CD4-positive, alpha-beta memory T cell (primary cell): ENCODE results near the gene DDA1. TPM values are rescaled to one million over a fixed set of nuclear protein-coding genes. Genes with fewer than 3 reads are reported as not detected.
"Not testable (repeated sequence)": the region's sequence is repeated elsewhere in the genome, so short reads cannot be mapped to it uniquely, and the experiment has no call there.

Experiments used
- CTCF ChIA-PET: fragments of 350-600 bp; sonication (Branson Sonifier 250); formaldehyde crosslinking; loops from one replicate; lab custom pipeline; 2021; ENCODE audit warnings: inconsistent platforms; ENCODE audit not compliant: partially characterized antibody; lab: Charles Lee
- POLR2A ChIA-PET: fragments of 350-600 bp; sonication (Branson Sonifier 250); formaldehyde crosslinking; loops from one replicate; lab custom pipeline; 2021; ENCODE audit not compliant: partially characterized antibody; lab: Charles Lee
- DNase-seq, 5 donors: peaks; one replicate each; pipeline versions ENCODE4 v3.0.0 to v3.0.0-alpha.2; 2020 to 2022; ENCODE audit warnings: mixed read lengths in 1 of 5
- H3K27ac ChIP-seq: one replicate; pipeline ENCODE4 v1.7.0; 2013; ENCODE audit warnings: low read depth, low read length
- H3K27me3 ChIP-seq: 2 replicates; pipeline ENCODE4 v1.7.0; 2013; ENCODE audit warnings: mild to moderate bottlenecking, low read length, moderate library complexity; ENCODE audit not compliant: insufficient read depth
- H3K36me3 ChIP-seq: 2 replicates; pipeline ENCODE4 v1.7.0; 2013; ENCODE audit warnings: mild to moderate bottlenecking, low read length, moderate library complexity; ENCODE audit not compliant: insufficient read depth
- H3K4me1 ChIP-seq: 2 replicates; pipeline ENCODE4 v1.7.0; 2013; ENCODE audit warnings: mild to moderate bottlenecking, low read length, moderate library complexity; ENCODE audit not compliant: insufficient read depth
- H3K4me3 ChIP-seq, 2 donors: one replicate each; pipeline ENCODE4 v1.7.0; 2013; ENCODE audit warnings: low read length in 2 of 2, mild to moderate bottlenecking in 1 of 2
- H3K9me3 ChIP-seq, 2 donors: one replicate each; pipeline ENCODE4 v1.7.0; 2013; ENCODE audit warnings: low read length in 2 of 2, control low read depth in 1 of 2; ENCODE audit not compliant: control insufficient read depth in 1 of 2
- H3K27ac Mint-ChIP-seq, 7 donors: one replicate each; pipeline ENCODE4 v1.8.0; 2020 to 2021; ENCODE audit warnings: mixed read lengths in 7 of 7, mild to moderate bottlenecking in 6 of 7, inconsistent platforms in 3 of 7, moderate library complexity in 3 of 7
- H3K27me3 Mint-ChIP-seq, 2 donors: one replicate each; pipeline ENCODE4 v1.8.0; 2020 to 2021; ENCODE audit warnings: mixed read lengths in 2 of 2
- H3K36me3 Mint-ChIP-seq, 2 donors: one replicate each; pipeline ENCODE4 v1.8.0; 2020 to 2021; ENCODE audit warnings: mixed read lengths in 2 of 2, inconsistent platforms in 1 of 2, mild to moderate bottlenecking in 1 of 2
- H3K4me1 Mint-ChIP-seq, 4 donors: one replicate each; pipeline ENCODE4 v1.8.0; 2020 to 2021; ENCODE audit warnings: mixed read lengths in 4 of 4, mild to moderate bottlenecking in 1 of 4
- H3K4me3 Mint-ChIP-seq, 8 donors: one replicate each; pipeline ENCODE4 v1.8.0; 2020 to 2021; ENCODE audit warnings: mixed read lengths in 8 of 8, mild to moderate bottlenecking in 7 of 8, moderate library complexity in 6 of 8, inconsistent platforms in 3 of 8
- H3K9me3 Mint-ChIP-seq, 8 donors: one replicate each; pipeline ENCODE4 v1.8.0; 2020 to 2021; ENCODE audit warnings: mixed read lengths in 8 of 8, mild to moderate bottlenecking in 5 of 8, inconsistent platforms in 3 of 8, moderate library complexity in 1 of 8
- intact Hi-C: fragments of 100-400 bp; cut with micrococcal nuclease; formaldehyde crosslinking; loops from one replicate; pipeline ENCODE4 v1.15.1; 2023
- polyA plus RNA-seq, 2 donors: library from polyadenylated mRNA; unstranded; fragments of 300-500 nt; fragmentation: Illumina TruSeq; gene quantifications; one replicate each; pipeline ENCODE4 v1.2.3, GENCODE V29; 2021
- total RNA-seq, 2 experiments: library from RNA; stranded (reverse); gene quantifications; one replicate each; pipeline ENCODE4 v1.2.3, GENCODE V29; 2021

The DDA1 gene
- total and polyA plus RNA-seq, 4 experiments from 2014 or later = 31.6 to 42.6 (median 39.5) TPM

DNA sequence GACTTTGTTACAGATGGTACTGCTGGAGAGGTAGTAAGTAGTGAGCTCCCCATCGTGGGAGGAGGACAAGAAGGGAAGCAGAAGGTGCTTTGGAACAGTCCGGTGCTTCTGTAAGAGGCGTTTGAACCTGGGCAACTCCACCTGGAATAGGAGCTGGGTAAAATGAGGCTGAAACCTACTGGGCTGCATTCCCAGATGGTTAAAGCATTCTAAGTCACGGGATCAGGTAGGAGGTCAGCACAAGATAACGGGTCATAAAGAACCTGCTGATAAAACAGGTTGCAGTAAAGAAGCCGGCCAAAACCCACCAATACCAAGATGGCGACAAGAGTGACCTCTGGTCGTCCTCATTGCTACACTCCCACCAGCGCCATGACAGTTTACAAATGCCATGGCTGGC is 22.6 kb upstream of the DDA1 start:
- Histone ChIP-seq H3K27me3 (no peaks in the 10 kb centered on the region), H3K9me3 (no peaks in the 10 kb centered on the region), H3K36me3 (no peaks in the 10 kb centered on the region), H3K4me3 (no peak overlapping the region), H3K27ac (no peak overlapping the region), H3K4me1 (peaks cover 10% of the 10 kb centered on the region)
- Mint-ChIP-seq H3K27ac (no peak overlapping the region), H3K4me3 (no peak overlapping the region), H3K36me3 (no peaks in the 10 kb centered on the region), H3K4me1 (peaks cover 2 to 4% (median 3%) of the 10 kb centered on the region in 4 donors), H3K27me3 (peaks cover 0 to 4% of the 10 kb centered on the region in 2 donors), H3K9me3 (no peaks in the 10 kb centered on the region)
- no peak for DNase-seq
- ChIA-PET CTCF (interaction anchor here (0.7 to 1.5 kb wide), 2 partner anchors 81 to 166 kb away, joined by 3 to 4 read pairs; no protein-coding TSS in a partner anchor), POLR2A (interaction anchor here (1.2 kb wide), 1 partner anchor 165 kb away, joined by 3 read pairs; no protein-coding TSS in a partner anchor)
- intact Hi-C loops = no loop called here

DNA sequence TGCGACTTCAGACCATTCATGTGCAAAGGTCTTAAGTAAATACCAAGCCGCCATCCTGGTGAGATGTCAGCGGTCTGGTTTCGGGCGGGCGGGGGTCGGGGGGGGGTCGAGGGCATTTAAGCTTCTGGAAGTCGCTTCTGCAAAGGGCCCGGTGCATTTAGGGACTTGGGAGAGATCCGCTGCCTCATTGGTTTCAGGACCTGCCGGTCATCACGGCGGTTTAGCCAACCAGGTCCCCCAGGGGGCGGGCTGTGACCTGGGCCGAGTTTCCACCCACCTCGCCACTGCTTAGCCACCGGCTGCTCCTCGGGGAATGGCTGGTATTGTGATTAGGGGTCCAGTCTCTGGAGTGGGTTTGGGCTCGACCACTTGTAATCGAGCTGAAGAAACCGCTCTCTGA is 19.9 kb upstream of the DDA1 start:
- ChIA-PET POLR2A (interaction anchor here (0.6 kb wide), 1 partner anchor 104 kb away, joined by 4 read pairs; the partner anchor contains the start of gene CCDC194), CTCF (interaction anchor here (0.6 to 4.3 kb wide), 4 partner anchors 27 to 614 kb away, joined by 3 to 56 read pairs (median 4); no protein-coding TSS in a partner anchor)
- H3K9me3 ChIP-seq = no peaks in the 10 kb centered on the region
- Mint-ChIP-seq H3K4me3 (peak overlapping the region in 1 of 8 donors; percentile 41), H3K4me1 (peaks cover 3 to 5% (median 4%) of the 10 kb centered on the region in 4 donors), H3K27me3 (peaks cover 0 to 4% of the 10 kb centered on the region in 2 donors), H3K9me3 (no peaks in the 10 kb centered on the region), H3K27ac (no peak overlapping the region), H3K36me3 (peaks cover 0 to 2% of the 10 kb centered on the region in 2 donors)
- H3K27me3 ChIP-seq = no peaks in the 10 kb centered on the region
- intact Hi-C loops = no loop called here
- no peak overlapping the region for H3K27ac ChIP-seq
- H3K36me3 ChIP-seq = no peaks in the 10 kb centered on the region
- DNase-seq = no peak
- no peak overlapping the region for H3K4me3 ChIP-seq
- peaks cover 6% of the 10 kb centered on the region for H3K4me1 ChIP-seq

DNA sequence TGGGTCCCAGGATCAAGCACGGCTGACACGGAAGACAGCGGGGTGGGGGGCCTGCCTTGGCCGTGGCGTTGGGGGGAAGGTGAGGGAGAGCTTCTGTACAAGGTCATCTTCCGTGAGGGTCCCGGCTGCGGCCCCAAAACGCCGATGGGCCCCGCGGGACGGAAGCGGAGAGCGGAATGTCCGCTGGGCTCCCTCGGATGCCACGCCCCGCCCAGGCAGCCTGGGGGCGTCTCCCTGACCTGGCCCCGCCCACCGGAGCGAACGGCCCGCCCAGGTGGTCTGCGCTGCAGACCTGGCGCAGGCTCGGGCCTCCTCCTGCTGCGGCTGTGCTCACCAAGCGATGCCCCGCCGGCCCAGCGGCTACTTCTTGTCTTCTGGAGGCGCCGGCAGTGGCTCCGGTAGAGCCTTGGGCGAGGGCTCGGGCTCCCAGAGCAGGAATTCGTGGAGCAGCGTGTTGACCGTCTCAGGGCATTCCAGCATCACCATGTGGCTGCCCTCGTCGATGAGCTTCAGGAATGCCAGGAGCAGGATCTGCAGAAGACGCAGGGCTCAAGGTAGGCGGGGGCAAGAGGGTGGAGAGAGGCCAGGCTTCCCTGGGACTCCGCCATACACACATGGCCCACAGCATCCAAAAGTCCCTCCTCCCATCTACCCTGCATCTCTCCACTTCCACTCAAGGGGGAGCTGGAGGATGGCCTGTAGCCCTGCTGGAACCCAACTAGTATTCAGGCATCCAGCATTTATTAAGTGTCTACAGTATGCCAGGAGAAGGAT is 16.9 kb upstream of the DDA1 start:
- peak overlapping the region; percentile 61 to 75 for H3K4me3 ChIP-seq
- H3K9me3 ChIP-seq = no peaks in the 10 kb centered on the region
- Mint-ChIP-seq H3K9me3 (no peaks in the 10 kb centered on the region), H3K27me3 (peaks cover 0 to 4% of the 10 kb centered on the region in 2 donors), H3K27ac (peak overlapping the region; percentile 47 to 89 (median 81)), H3K36me3 (peaks cover 0 to 2% of the 10 kb centered on the region in 2 donors), H3K4me1 (peaks cover 3 to 5% (median 4%) of the 10 kb centered on the region in 4 donors), H3K4me3 (peak overlapping the region; percentile 88 to 92 (median 90))
- intact Hi-C loops = loop anchor here (1.0 to 2.0 kb wide), 7 partner anchors 13 to 176 kb away; partner anchors contain the start of genes ANO8, BABAM1 and MRPL34
- ChIA-PET POLR2A (interaction anchor here (0.6 to 2.9 kb wide), 13 partner anchors 10 to 127 kb away, joined by 3 to 9 read pairs (median 5); partner anchors contain the start of genes ANO8, BABAM1, DDA1 and MRPL34), CTCF (interaction anchor here (0.6 to 4.3 kb wide), 15 partner anchors 9 to 223 kb away, joined by 3 to 56 read pairs (median 6); partner anchors contain the start of genes ABHD8, DDA1, MRPL34 and MYO9B)
- no peaks in the 10 kb centered on the region for H3K36me3 ChIP-seq
- peaks cover 6% of the 10 kb centered on the region for H3K4me1 ChIP-seq
- H3K27ac ChIP-seq = peak overlapping the region; percentile 20
- DNase-seq = peak; percentile 77 to 85 (median 80)
- H3K27me3 ChIP-seq = no peaks in the 10 kb centered on the region

DNA sequence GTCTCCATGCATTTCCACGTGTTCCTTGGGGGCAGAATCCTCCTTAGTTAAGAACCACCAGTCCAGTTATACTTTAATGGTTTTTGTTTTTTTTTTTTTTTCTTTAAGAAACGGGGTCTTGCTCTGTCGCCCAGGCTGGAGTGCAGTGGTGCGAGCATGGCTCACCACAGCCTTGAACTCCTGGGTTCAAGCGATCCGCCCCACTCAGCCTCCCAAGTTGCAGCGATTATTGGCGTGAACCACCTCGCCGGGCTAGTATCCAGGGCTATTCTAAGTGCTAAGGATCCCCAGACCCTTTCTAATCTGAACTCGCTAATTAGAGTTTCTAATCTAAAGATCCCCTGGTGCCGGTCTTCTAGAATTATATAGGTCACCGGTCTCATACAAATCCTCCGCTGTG is 15.8 kb upstream of the DDA1 start:
- Mint-ChIP-seq H3K4me1 (peaks cover 3 to 5% (median 4%) of the 10 kb centered on the region in 4 donors), H3K9me3 (peaks cover 0 to 2% (median 0%) of the 10 kb centered on the region in 8 donors)
- CTCF ChIA-PET = interaction anchor here (0.7 to 4.3 kb wide), 11 partner anchors 9 to 224 kb away, joined by 3 to 56 read pairs (median 6); partner anchors contain the start of genes ABHD8, DDA1 and MRPL34

DNA sequence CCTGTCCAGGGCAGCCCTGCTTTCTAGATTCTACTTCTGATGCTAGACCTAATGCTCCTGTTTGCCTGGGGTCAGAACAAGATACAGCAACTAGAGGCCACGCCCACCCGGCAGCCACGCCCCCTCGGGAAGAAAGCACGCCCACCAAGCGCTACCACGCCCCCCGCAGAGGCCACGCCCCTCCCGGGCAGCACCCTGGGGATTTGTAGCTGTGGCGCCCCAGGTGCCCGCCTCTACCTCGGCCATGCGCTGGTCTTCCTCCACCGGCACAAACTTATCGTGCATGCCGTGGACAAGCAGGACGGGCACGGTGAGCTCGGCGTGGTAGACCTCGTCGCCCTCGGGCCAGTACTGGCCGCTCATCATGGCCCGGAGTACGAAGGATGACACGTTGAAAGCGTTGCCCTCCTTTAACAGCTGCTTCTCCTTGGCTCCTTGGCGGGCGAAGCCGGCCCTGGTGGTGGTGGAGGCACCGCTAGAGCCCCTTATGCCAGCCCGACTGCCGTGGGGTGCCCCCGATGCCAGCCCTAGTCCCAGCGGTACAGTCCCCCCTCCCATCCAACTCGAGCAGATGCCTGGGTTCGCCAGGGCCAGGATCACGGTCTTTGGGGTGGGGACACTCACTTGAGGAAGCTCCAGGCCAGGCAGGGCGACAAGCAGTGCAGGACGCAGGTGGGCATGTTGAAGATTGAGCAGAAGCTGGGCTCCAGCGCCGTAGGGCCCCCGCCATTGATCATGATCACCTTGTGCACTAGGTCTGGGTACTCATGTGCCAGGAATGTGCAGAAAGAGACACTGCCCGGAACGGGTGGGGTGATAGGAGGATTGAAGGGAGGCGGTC is 15.1 kb upstream of the DDA1 start:
- Histone ChIP-seq H3K4me1 (peaks cover 6% of the 10 kb centered on the region), H3K36me3 (no peaks in the 10 kb centered on the region), H3K4me3 (no peak overlapping the region), H3K27ac (no peak overlapping the region), H3K27me3 (no peaks in the 10 kb centered on the region), H3K9me3 (peaks cover 0 to 4% of the 10 kb centered on the region in 2 donors)
- Mint-ChIP-seq H3K4me1 (peaks cover 3 to 5% (median 4%) of the 10 kb centered on the region in 4 donors), H3K9me3 (peaks cover 0 to 2% (median 0%) of the 10 kb centered on the region in 8 donors), H3K27ac (no peak overlapping the region), H3K36me3 (peaks cover 0 to 2% of the 10 kb centered on the region in 2 donors), H3K4me3 (peak overlapping the region in 1 of 8 donors; percentile 20), H3K27me3 (peaks cover 0 to 2% of the 10 kb centered on the region in 2 donors)
- CTCF ChIA-PET = interaction anchor here (0.9 to 1.9 kb wide), 4 partner anchors 11 to 92 kb away, joined by 3 to 7 read pairs (median 4); partner anchors contain the start of gene MRPL34
- POLR2A ChIA-PET = interaction anchor here (2.1 kb wide), 1 partner anchor 41 kb away, joined by 7 read pairs; the partner anchor contains the start of gene ANO8
- intact Hi-C loops = no loop called here
- DNase-seq = peak in 4 of 5 donors; percentile 27 to 60 (median 34)

More for the DNA sequence above, 15.8 kb upstream of the DDA1 start:
- Mint-ChIP-seq H3K4me3 (no peak overlapping the region), H3K27me3 (peaks cover 0 to 2% of the 10 kb centered on the region in 2 donors), H3K27ac (no peak overlapping the region), H3K36me3 (peaks cover 0 to 2% of the 10 kb centered on the region in 2 donors)
- POLR2A ChIA-PET = interaction anchor here (1.0 to 2.1 kb wide), 3 partner anchors 16 to 58 kb away, joined by 5 to 7 read pairs (median 5); partner anchors contain the start of genes ANO8 and DDA1
- Histone ChIP-seq H3K36me3 (no peaks in the 10 kb centered on the region), H3K4me1 (peaks cover 6% of the 10 kb centered on the region), H3K9me3 (peaks cover 0 to 4% of the 10 kb centered on the region in 2 donors), H3K27ac (no peak overlapping the region), H3K27me3 (no peaks in the 10 kb centered on the region), H3K4me3 (no peak overlapping the region)
- intact Hi-C loops = loop anchor here (2.0 kb wide), 2 partner anchors 41 to 175 kb away; partner anchors contain the start of gene ANO8
- DNase-seq = no peak

DNA sequence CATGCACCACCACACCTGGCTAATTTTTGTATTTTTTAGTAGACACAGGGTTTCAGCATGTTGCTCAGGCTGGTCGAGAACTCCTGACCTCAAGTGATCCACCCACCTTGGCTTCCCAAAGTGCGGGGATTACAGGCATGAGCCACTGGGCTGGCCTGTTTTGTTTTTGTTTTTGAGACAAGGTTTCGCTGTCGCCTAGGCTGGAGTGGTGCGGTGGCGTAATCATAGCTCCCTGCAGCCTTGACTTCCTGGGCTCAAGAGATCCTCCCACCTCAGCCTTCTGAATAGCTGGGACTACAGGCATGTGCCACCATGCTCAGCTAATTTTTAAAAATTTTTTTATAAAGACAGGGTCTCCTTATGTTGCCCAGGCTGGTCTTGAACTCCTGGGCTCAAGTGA is 13.8 kb upstream of the DDA1 start:
- H3K4me3 Mint-ChIP-seq, H3K27ac Mint-ChIP-seq, H3K27ac ChIP-seq, H3K9me3 Mint-ChIP-seq, H3K4me3 ChIP-seq, H3K36me3 Mint-ChIP-seq, POLR2A ChIA-PET, H3K4me1 Mint-ChIP-seq, H3K4me1 ChIP-seq, H3K9me3 ChIP-seq, intact Hi-C loops, DNase-seq, H3K36me3 ChIP-seq, H3K27me3 Mint-ChIP-seq, H3K27me3 ChIP-seq: not testable (repeated sequence)
- CTCF ChIA-PET = interaction anchor here (1.2 to 1.9 kb wide), 5 partner anchors 10 to 91 kb away, joined by 3 to 7 read pairs (median 3); partner anchors contain the start of genes BABAM1 and MRPL34
